A549 (cell line): ENCODE results near the gene CPSF6. TPM values are rescaled to one million over a fixed set of nuclear protein-coding genes. Genes with fewer than 3 reads are reported as not detected.

Experiments used
- ATAC-seq, 2 experiments: fragments of 200-7000 bp in 1 of 2; fragments of >200 bp in 1 of 2; cut with Nextera tagmentation in 1 of 2; cut with Tn5 transposase in 1 of 2; 3 replicates each; pipeline versions ENCODE4 v1.8.0 to v1.9.1; 2018 to 2020; ENCODE audit warnings: mild to moderate bottlenecking in 1 of 2, moderate library complexity in 1 of 2
- CTCF ChIA-PET: fragments of 300-600 bp; sonication (Branson Sonifier 250); formaldehyde crosslinking; extraction: SDS; loops from one replicate; lab custom pipeline; 2021; ENCODE audit warnings: antibody characterized with exemption, inconsistent platforms; lab: Yijun Ruan, JAX
- POLR2A ChIA-PET: fragments of 350-600 bp; formaldehyde crosslinking; extraction: SDS; loops from one replicate; lab custom pipeline; 2021; ENCODE audit warnings: antibody characterized with exemption, inconsistent platforms; lab: Yijun Ruan, JAX
- DNase-seq, 2 experiments: peaks; one replicate each; pipeline versions ENCODE4 v3.0.0 to v3.0.0-alpha.2; 2011 to 2016; ENCODE audit warnings: low read depth in 1 of 2, low spot score in 1 of 2
- FAIRE-seq: peaks from 2 replicates; lab custom pipeline; 2011; peaks lifted over from hg19 to GRCh38; lab: Jason Lieb, UNC
- H3K27ac ChIP-seq, 2 experiments: fragments of >200 bp; sonication (Bioruptor Twin); formaldehyde crosslinking; 3 replicates each; pipeline ENCODE4 v1.5.1; 2016 to 2017
- H3K4me1 ChIP-seq: fragments of >200 bp; sonication (Bioruptor Twin); formaldehyde crosslinking; 3 replicates; pipeline ENCODE4 v1.6.1; 2016
- H3K4me2 ChIP-seq: fragments of >200 bp; sonication (Bioruptor Twin); formaldehyde crosslinking; 3 replicates; pipeline ENCODE4 v1.6.1; 2016
- H3K4me3 ChIP-seq: fragments of >200 bp; sonication (Bioruptor Twin); formaldehyde crosslinking; 3 replicates; pipeline ENCODE4 v1.5.1; 2016
- H3K9me3 ChIP-seq: fragments of >200 bp; sonication (Bioruptor Twin); formaldehyde crosslinking; 3 replicates; pipeline ENCODE4 v1.6.1; 2016
- ATOH8 ChIP-seq: fragments of 250-450 bp; sonication (Bioruptor Pico); IDR thresholded peaks from 2 replicates; pipeline ENCODE4 v1.5.0; 2020; ENCODE audit warnings: low read depth, mild to moderate bottlenecking, moderate library complexity
- BCL3 ChIP-seq: fragments of >200 bp; sonication (Bioruptor Twin); formaldehyde crosslinking; IDR thresholded peaks from 3 replicates; pipeline ENCODE4 v1.6.1; 2016
- BHLHE40 ChIP-seq: IDR thresholded peaks from 2 replicates; pipeline ENCODE4 v1.6.1; 2012; ENCODE audit warnings: low read depth, low read length, inconsistent platforms
- CBX2 ChIP-seq: fragments of 200-600 bp; sonication (generic); IDR thresholded peaks from 2 replicates; pipeline ENCODE4 v1.6.1; 2016; ENCODE audit warnings: low read depth, mild to moderate bottlenecking, borderline replicate concordance
- CBX8 ChIP-seq: fragments of 200-600 bp; sonication (generic); IDR thresholded peaks from 2 replicates; pipeline ENCODE4 v1.6.1; 2016
- CEBPB ChIP-seq, 2 experiments: fragments of >200 bp in 1 of 2; sonication (Bioruptor Twin) in 1 of 2; formaldehyde crosslinking in 1 of 2; IDR thresholded peaks; 2 replicates each; pipeline ENCODE4 v1.6.1; 2012 to 2016
- CHD2 ChIP-seq: fragments of 150-350 bp; IDR thresholded peaks from 2 replicates; pipeline ENCODE4 v1.6.1; 2014; ENCODE audit warnings: low read length; ENCODE audit not compliant: partially characterized antibody
- HEYL ChIP-seq: fragments of 250-450 bp; sonication (Bioruptor Pico); IDR thresholded peaks from 2 replicates; pipeline ENCODE4 v1.8.0; 2021; ENCODE audit warnings: mild to moderate bottlenecking, moderate library complexity
- HOXB13 ChIP-seq: fragments of 250-450 bp; sonication (Bioruptor Pico); IDR thresholded peaks from 2 replicates; pipeline ENCODE4 v1.5.0; 2020; ENCODE audit warnings: low read depth, mild to moderate bottlenecking, moderate library complexity
- HOXB5 ChIP-seq: fragments of 250-450 bp; sonication (Bioruptor Pico); IDR thresholded peaks from 2 replicates; pipeline ENCODE4 v1.5.0; 2020; ENCODE audit warnings: mild to moderate bottlenecking, moderate library complexity
- JUN ChIP-seq, 2 experiments: fragments of >200 bp; sonication (Bioruptor Twin); formaldehyde crosslinking; IDR thresholded peaks; 2 replicates in 1 of 2; 3 replicates in 1 of 2; pipeline ENCODE4 v1.6.1; 2016 to 2017
- KDM1A ChIP-seq: fragments of 200-600 bp; sonication (generic); IDR thresholded peaks from 2 replicates; pipeline ENCODE4 v1.6.1; 2016; ENCODE audit warnings: low read depth, mild to moderate bottlenecking
- KDM5A ChIP-seq: fragments of 200-600 bp; sonication (generic); IDR thresholded peaks from 2 replicates; pipeline ENCODE4 v1.6.1; 2016; ENCODE audit warnings: antibody characterized with exemption, mild to moderate bottlenecking
- MAZ ChIP-seq: fragments of 150-350 bp; IDR thresholded peaks from 2 replicates; pipeline ENCODE4 v1.6.1; 2014; ENCODE audit warnings: antibody characterized with exemption, low read depth, low read length, borderline replicate concordance
- NFE2L2 ChIP-seq: fragments of 150-350 bp; conservative IDR thresholded peaks from 2 replicates; pipeline ENCODE4 v1.6.1; 2014; ENCODE audit warnings: low read length
- PHF8 ChIP-seq: fragments of 200-600 bp; sonication (generic); IDR thresholded peaks from 2 replicates; pipeline ENCODE4 v1.6.1; 2016; ENCODE audit warnings: low read depth, mild to moderate bottlenecking, antibody characterized with exemption, moderate library complexity, borderline replicate concordance
- POLR2A ChIP-seq: IDR thresholded peaks from 2 replicates; pipeline ENCODE4 v1.6.1; 2012; ENCODE audit warnings: mild to moderate bottlenecking, low read length
- POLR2AphosphoS2 ChIP-seq: conservative IDR thresholded peaks from 2 replicates; pipeline ENCODE4 v1.6.1; 2012; ENCODE audit warnings: low read length, improper control_type of control experiment, inconsistent platforms
- RAD21 ChIP-seq, 2 experiments: fragments of >200 bp in 1 of 2; sonication (Bioruptor Twin) in 1 of 2; formaldehyde crosslinking in 1 of 2; IDR thresholded peaks in 1 of 2; conservative IDR thresholded peaks in 1 of 2; 2 replicates in 1 of 2; 3 replicates in 1 of 2; pipeline ENCODE4 v1.6.1; 2012 to 2018; ENCODE audit warnings: inconsistent platforms in 1 of 2
- RCOR1 ChIP-seq: fragments of 150-350 bp; IDR thresholded peaks from 2 replicates; pipeline ENCODE4 v1.6.1; 2014; ENCODE audit warnings: antibody characterized with exemption, low read length, low read depth
- RFX5 ChIP-seq: fragments of 450-650 bp; IDR thresholded peaks from 2 replicates; pipeline ENCODE4 v1.7.1; 2014; ENCODE audit warnings: antibody characterized with exemption, mild to moderate bottlenecking, moderate library complexity
- SREBF2 ChIP-seq: fragments of 450-650 bp; IDR thresholded peaks from 2 replicates; pipeline ENCODE4 v1.6.1; 2014; ENCODE audit warnings: mild to moderate bottlenecking, moderate library complexity
- TP53 ChIP-seq: fragments of 250-450 bp; sonication (Bioruptor Pico); IDR thresholded peaks from 2 replicates; pipeline ENCODE4 v1.5.0; 2021; ENCODE audit warnings: mild to moderate bottlenecking, moderate library complexity
- ZC3H11A ChIP-seq: fragments of 450-650 bp; IDR thresholded peaks from 2 replicates; pipeline ENCODE4 v1.6.1; 2014; ENCODE audit warnings: antibody characterized with exemption, mild to moderate bottlenecking
- WGBS: methylation state at CpG from one replicate; pipeline ENCODE4 v1.1.6; 2017; ENCODE audit errors: missing lambda C conversion rate; 5-methylcytosine and 5-hydroxymethylcytosine counted together
- polyA minus RNA-seq: library from RNA; depleted of rRNA, polyadenylated mRNA; stranded (reverse); fragments of >200 nt; gene quantifications from 2 replicates; pipeline ENCODE4 v1.2.3, GENCODE V29; 2011; rRNA and poly(A)+ RNA removed
- polyA plus RNA-seq, 4 experiments: library from polyadenylated mRNA; depleted of rRNA in 3 of 4; stranded (reverse); fragments of >200 nt; fragmentation: RNase III in 1 of 4; extraction: RNeasy Plus Mini Kit Qiagen cat#74134 plus additional on column Dnase treatment in 1 of 4; gene quantifications; 2 replicates in 3 of 4; 3 replicates in 1 of 4; pipeline ENCODE4 v1.2.3, GENCODE V29; 2011 to 2017
- TF ChIP-seq, protein P1 (sequence below): IDR thresholded peaks from 2 replicates; pipeline ENCODE4 v1.6.1; 2012
- TF ChIP-seq, protein P2 (sequence below): fragments of 200-600 bp; sonication (generic); IDR thresholded peaks from 2 replicates; pipeline ENCODE4 v1.6.1; 2016; ENCODE audit warnings: antibody characterized with exemption, mild to moderate bottlenecking, moderate library complexity
- TF ChIP-seq, protein P3 (sequence below): IDR thresholded peaks from 2 replicates; pipeline ENCODE4 v1.6.1; 2012; ENCODE audit warnings: low read depth, borderline replicate concordance
- TF ChIP-seq, protein P4 (sequence below): IDR thresholded peaks from 2 replicates; pipeline ENCODE4 v1.6.1; 2012

Gene CPSF6, protein sequence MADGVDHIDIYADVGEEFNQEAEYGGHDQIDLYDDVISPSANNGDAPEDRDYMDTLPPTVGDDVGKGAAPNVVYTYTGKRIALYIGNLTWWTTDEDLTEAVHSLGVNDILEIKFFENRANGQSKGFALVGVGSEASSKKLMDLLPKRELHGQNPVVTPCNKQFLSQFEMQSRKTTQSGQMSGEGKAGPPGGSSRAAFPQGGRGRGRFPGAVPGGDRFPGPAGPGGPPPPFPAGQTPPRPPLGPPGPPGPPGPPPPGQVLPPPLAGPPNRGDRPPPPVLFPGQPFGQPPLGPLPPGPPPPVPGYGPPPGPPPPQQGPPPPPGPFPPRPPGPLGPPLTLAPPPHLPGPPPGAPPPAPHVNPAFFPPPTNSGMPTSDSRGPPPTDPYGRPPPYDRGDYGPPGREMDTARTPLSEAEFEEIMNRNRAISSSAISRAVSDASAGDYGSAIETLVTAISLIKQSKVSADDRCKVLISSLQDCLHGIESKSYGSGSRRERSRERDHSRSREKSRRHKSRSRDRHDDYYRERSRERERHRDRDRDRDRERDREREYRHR
- polyA plus RNA-seq (2011; rRNA removed) (55.0 and 77.2 TPM in 2 replicates), polyA plus RNA-seq (2017; fragmentation: RNase III; extraction: RNeasy Plus Mini Kit Qiagen cat#74134 plus additional on column Dnase treatment) (80.8 to 89.3 TPM (median 84.3 TPM) in 3 replicates), polyA minus RNA-seq (73.6 and 74.9 TPM in 2 replicates)
- 62.9 and 67.2 TPM in 2 replicates for polyA plus RNA-seq (2012; cell fraction: cytosol; rRNA removed)
- polyA plus RNA-seq (2012; cell fraction: nucleus; rRNA removed), result 64.4 and 64.7 TPM in 2 replicates

GRCh38 chr12:69239352-69239921 is at the start of gene CPSF6:
CPSF6 (plus strand) TSS chr12:69239569; CDS start chr12:69239647, 78 bp downstream.
- 0% methylated on average over 24 of the region's 75 CpGs for WGBS
- TF ChIP-seq ZC3H11A, result no peak
- no peak for TF ChIP-seq KDM5A
- TF ChIP-seq RAD21 (conservative IDR thresholded peaks at IDR 0.05 in 1 of 2, IDR thresholded peaks at IDR 0.05 in 1 of 2), result no peak
- no peak for TF ChIP-seq CHD2
- no peak for TF ChIP-seq HOXB5 (CRISPR knock-in tag)
- no peak for TF ChIP-seq NFE2L2
- no peak for TF ChIP-seq TP53
- peak; percentile 24; the same call in 1 of the 2 replicates for TF ChIP-seq PHF8
- peak; percentile 89 for TF ChIP-seq POLR2A
- TF ChIP-seq ATOH8, result no peak
- no peak for TF ChIP-seq HOXB13 (CRISPR knock-in tag)
- TF ChIP-seq RCOR1, result no peak
- no peak for TF ChIP-seq BHLHE40
- TF ChIP-seq BCL3, result peak; percentile 88; the same call in 2 of the 3 replicates
- TF ChIP-seq, protein P1, sequence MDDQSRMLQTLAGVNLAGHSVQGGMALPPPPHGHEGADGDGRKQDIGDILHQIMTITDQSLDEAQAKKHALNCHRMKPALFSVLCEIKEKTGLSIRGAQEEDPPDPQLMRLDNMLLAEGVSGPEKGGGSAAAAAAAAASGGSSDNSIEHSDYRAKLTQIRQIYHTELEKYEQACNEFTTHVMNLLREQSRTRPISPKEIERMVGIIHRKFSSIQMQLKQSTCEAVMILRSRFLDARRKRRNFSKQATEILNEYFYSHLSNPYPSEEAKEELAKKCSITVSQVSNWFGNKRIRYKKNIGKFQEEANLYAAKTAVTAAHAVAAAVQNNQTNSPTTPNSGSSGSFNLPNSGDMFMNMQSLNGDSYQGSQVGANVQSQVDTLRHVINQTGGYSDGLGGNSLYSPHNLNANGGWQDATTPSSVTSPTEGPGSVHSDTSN, result no peak
- no peak for TF ChIP-seq KDM1A
- TF ChIP-seq HEYL (CRISPR knock-in tag), result no peak
- TF ChIP-seq, protein P2, sequence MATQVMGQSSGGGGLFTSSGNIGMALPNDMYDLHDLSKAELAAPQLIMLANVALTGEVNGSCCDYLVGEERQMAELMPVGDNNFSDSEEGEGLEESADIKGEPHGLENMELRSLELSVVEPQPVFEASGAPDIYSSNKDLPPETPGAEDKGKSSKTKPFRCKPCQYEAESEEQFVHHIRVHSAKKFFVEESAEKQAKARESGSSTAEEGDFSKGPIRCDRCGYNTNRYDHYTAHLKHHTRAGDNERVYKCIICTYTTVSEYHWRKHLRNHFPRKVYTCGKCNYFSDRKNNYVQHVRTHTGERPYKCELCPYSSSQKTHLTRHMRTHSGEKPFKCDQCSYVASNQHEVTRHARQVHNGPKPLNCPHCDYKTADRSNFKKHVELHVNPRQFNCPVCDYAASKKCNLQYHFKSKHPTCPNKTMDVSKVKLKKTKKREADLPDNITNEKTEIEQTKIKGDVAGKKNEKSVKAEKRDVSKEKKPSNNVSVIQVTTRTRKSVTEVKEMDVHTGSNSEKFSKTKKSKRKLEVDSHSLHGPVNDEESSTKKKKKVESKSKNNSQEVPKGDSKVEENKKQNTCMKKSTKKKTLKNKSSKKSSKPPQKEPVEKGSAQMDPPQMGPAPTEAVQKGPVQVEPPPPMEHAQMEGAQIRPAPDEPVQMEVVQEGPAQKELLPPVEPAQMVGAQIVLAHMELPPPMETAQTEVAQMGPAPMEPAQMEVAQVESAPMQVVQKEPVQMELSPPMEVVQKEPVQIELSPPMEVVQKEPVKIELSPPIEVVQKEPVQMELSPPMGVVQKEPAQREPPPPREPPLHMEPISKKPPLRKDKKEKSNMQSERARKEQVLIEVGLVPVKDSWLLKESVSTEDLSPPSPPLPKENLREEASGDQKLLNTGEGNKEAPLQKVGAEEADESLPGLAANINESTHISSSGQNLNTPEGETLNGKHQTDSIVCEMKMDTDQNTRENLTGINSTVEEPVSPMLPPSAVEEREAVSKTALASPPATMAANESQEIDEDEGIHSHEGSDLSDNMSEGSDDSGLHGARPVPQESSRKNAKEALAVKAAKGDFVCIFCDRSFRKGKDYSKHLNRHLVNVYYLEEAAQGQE, result no peak
- TF ChIP-seq JUN (IDR thresholded peaks at IDR 0.05), result peak; percentile 86 to 88
- no peak for TF ChIP-seq SREBF2
- TF ChIP-seq, protein P3, sequence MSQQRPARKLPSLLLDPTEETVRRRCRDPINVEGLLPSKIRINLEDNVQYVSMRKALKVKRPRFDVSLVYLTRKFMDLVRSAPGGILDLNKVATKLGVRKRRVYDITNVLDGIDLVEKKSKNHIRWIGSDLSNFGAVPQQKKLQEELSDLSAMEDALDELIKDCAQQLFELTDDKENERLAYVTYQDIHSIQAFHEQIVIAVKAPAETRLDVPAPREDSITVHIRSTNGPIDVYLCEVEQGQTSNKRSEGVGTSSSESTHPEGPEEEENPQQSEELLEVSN, result no peak
- peak; percentile 70 for TF ChIP-seq MAZ
- TF ChIP-seq CEBPB (IDR thresholded peaks at IDR 0.05), result peak in 1 of 2 experiments; percentile 52; a peak in 1 of 4 replicates
- no peak for TF ChIP-seq POLR2AphosphoS2
- TF ChIP-seq RFX5, result no peak
- TF ChIP-seq CBX8, result no peak
- TF ChIP-seq CBX2, result no peak
- TF ChIP-seq, protein P4, sequence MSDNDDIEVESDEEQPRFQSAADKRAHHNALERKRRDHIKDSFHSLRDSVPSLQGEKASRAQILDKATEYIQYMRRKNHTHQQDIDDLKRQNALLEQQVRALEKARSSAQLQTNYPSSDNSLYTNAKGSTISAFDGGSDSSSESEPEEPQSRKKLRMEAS, result no peak; the same call in 1 of the 2 replicates

More at GRCh38 chr12:69239352-69239921, at the start of gene CPSF6:
- Histone ChIP-seq H3K4me3 (peak within 1 kb of the TSS; percentile 95), H3K4me2 (peak within 1 kb of the TSS; percentile 86), H3K4me1 (peaks cover 28% of the 10 kb centered on the region; the same call in 2 of the 3 replicates), H3K27ac (peak within 1 kb of the TSS; percentile 97 to 99), H3K9me3 (no peaks in the 10 kb centered on the region)
- no peak for FAIRE-seq
- ChIA-PET POLR2A (interaction anchor here (1.0 kb wide), 1 partner anchor 14 kb away, joined by 3 read pairs; no protein-coding TSS in a partner anchor), CTCF (no interaction called here)
- ATAC-seq, result peak; percentile 97
- DNase-seq, result peak; percentile 84 to 96
